ENCODE data around the gene S100A6. TPM values are rescaled to one million over a fixed set of nuclear protein-coding genes. Genes with fewer than 3 reads are reported as not detected.

Gene S100A6
- total RNA-seq = 1,776 and 1,851 TPM in 2 replicates

DNA sequence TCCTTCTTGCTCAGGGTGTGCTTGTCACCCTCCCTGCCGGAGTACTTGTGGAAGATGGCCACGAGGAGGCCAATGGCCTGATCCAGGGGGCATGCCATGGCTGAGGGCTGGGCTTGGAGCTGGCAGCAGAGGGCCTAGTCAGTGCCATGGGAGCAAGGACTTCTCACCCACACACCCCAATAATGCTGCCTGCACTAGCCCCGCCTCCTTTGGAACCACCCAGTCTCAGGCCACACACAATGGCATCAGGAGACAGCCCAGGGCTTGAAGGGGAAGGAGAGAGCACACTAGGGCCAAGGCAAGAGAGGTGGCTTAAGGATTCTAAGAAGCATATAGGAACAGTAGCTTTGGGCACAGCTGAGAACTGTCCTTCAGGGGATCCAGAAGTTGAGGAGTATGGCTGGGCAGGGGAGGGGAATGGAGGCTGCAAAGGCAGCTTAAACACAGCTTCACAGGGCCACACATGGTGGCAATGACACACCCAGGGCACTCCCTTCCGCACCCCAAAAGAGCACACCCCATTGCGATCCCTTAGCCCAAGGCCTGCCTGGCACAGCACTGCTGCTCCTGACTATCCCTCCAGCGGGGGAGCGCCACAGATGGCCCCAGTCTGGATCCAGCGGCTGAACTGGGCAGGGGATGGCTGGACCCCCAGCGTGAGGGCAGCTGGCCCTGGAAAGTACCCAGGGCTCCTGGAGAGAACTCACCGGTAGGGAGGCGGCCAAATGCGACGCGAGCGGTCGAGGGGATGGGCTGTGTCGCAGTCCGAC is at the start of gene S100A6:
Gene S100A6 (minus strand): TSS at position 750 of the 770 bp plus-strand sequence. CDS start 652 bp downstream, at position 98.

DNA sequence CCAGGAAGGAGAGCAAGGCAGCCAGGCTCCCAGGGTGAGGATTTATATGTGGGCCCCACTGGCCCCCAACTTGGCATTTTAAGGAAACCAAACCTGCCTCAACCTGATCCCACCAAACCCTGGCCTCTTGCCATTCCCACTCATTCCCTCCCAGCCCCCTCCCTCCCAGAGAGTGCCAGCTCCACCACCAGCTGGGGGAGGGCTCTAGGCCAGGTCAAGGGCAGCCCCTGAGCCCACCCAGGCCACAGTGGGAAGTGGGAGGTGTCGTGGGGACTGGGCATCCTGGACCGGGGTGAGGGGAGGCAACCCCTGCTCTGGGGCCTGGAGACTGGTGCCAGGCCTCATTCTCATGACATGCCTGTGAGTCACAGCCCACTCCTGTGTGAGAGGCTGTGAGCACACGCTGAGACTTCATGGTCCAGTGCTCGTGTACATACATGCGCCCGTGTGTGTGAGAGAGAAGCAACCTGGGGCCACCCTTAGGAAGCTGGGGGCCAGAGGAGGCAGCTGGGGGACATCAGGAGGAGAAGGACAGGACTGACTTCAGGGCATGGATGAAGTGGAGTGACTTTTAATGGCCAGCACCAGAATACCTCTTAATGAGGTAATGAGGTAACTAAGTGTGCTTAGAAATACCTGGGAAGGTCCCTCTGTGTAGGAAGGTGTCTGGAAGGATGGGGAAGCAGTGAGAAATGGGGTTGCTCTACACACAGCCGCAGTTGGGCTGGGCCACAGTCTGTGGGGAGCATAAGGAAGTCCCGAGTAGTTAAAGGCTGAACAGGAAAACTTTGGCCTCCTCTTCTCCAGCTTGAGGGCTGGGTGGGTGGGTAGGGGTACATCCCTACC is 30.0 kb upstream of the S100A6 start, which contains the start of gene S100A2:
Gene S100A2 (minus strand): TSS at position 316 of the 846 bp plus-strand sequence. CDS start 1,967 bp downstream, outside the sequence.

DNA sequence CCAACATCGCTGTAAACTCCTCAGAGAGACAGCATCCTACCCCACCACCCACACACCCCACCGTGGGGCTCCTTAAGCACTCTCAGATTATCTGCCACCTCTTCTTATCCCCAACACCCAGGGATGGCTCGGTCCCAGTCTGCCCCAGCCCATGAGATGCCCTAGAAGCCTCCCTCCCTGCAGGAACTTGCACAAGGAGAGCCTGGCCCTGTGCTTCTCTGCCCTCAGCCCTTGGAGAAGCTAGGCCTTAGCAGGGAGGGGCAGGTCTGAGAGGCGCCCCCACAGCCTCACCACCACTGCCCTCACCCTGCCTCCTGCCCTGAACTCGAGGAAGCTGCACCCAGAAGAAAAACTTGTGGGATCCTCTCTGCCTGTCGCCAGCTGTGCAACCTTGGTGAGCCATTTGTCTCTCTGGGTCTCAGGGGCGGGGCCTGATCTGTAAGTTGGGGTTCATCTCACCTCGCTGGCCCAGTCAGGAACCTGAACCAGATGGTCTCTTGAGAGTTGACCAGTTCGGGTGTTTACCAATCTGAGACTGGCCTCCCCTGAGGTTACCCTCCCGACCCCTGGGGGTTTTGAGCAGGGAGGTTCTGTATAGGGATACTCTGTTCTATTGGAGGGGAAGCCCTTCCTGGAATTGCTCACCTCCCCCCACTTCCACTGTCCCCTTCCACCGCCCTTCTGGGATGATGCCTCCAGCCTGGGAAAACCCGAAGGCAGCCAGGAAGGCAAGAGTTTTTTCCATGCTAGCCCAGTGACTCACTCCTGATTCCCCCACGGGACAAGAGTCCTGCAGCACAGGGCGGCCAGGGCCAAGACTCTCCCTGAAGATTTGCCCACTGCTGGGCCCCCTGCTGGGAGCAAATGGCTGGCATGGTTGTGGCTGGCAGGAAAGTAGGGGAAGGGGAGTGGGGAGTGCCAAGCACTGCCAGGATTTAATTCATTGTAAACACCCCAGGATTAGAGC is 13.2 kb upstream of the S100A6 start, which contains the start of gene S100A3:
Gene S100A3 (minus strand): TSS at position 537 of the 967 bp plus-strand sequence. CDS start 773 bp downstream, outside the sequence.

DNA sequence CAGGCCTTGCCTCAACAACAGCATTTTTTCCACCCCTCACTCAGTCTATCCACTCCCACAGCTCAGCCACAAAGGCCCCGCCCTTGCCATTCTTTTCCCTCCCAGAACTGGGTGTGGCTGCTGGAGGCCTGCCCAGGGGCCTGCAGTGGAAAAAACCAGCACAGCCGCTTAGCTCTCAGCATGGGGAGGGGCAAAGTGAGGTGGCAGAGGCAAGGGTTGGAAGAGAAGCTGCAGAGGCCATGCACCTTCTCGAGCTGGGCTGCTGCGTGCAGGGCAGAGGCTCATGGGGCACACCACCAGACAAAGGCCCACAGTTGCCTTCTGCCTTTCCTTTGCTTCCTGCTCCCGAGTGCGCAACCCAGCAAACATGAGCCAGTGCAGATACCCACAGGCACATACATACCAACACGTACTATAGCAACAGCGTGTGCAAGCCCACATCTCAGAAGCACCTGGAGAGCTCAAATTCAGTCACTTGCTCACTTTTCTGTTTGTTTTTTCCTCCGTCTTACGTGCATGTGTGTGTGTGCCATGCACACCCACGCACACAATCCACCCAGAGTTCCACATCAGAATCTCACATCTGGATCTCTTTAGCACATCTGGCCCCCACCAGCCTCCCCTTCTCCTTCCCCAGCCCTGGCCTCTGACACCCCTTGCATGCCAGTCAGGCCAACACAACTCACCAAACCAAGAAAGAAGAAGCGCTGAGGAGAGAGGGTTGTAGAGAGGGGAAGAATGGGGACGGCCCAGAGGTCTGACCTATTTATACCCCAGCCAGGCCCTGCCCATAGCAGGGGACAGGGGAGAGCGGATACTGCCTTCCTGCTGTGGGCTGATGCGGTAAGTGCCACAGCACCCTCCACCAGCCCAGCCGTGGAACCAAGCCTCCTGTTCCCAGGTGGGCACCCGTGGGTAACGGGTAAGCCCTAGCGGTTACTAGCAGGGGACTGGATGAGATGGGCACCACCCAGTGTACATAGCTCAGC is 9.6 kb upstream of the S100A6 start, which contains the start of gene S100A4:
Gene S100A4 (minus strand): TSS at position 740 of the 989 bp plus-strand sequence. CDS start 1,012 bp downstream, outside the sequence.

DNA sequence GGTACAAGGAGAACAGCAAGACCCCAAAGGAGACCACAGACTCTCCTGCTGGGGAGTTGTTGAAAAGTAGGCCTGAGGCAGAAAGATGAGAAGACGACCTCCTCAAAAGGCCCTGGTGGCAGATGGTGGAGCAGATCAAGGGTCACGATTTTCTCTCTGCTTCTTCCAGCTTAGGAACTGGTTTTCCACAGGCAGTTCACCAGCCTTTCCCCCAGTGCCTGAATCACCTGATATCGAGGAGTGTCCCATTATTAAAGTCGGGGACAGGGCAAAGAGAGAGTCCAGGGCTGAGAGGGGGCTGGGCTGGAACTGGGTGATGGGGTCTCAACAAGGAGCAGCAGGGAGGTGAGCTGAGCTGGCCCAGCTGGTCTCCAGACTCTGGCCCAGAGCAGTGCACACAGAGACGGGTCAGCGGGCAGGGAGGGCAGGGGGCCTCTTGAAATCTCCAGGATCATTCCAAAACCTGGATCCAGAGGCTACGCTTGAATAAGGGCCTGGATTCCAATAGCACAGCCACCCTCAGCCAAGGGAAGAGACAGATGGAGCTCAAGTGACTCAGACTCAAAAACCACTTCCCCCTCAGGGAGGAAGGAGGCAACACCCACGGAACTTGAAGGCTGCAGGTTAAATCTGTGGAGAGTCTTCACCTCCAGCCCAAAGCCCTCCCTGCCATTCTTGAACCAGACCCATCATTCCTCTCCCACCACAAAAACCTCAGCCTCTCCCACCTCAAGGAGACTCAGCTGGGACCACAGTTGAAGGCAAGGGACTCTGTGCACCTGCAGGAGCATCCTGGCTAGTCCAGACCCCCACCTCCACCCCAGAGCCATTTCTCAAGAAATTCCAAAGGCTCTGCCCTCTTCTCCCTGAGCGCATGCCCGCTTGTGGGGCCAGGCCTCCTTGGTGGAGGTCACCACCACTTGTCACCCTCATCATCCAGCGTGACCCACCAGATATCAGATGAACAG is 4.9 kb upstream of the S100A6 start, which contains the start of gene S100A5:
Gene S100A5 (minus strand): TSS at position 541 of the 968 bp plus-strand sequence. CDS start 743 bp downstream, outside the sequence.

Other genes with a start within 250 kb of the S100A6 start
- gene PGLYRP3, start 223.0 kb downstream of the S100A6 start, total RNA-seq = not detected in 2 replicates
- gene PGLYRP4, start 187.2 kb downstream of the S100A6 start, total RNA-seq = not detected in 2 replicates
- not detected in 2 replicates for gene S100A9, start 178.1 kb downstream of the S100A6 start, total RNA-seq
- not detected in 2 replicates for gene S100A12, start 160.4 kb downstream of the S100A6 start, total RNA-seq
- gene S100A8, start 144.9 kb downstream of the S100A6 start, total RNA-seq = not detected in 2 replicates
- not detected in 2 replicates for gene S100A7A, start 119.5 kb downstream of the S100A6 start, total RNA-seq
- not detected in 2 replicates for gene S100A7, start 75.3 kb downstream of the S100A6 start, total RNA-seq
- gene S100A5, start 4.9 kb upstream of the S100A6 start, total RNA-seq = not detected in 2 replicates
- gene S100A4, start 9.8 kb upstream of the S100A6 start, total RNA-seq = 514 and 844 TPM in 2 replicates
- 2.8 and 8.6 TPM in 2 replicates for gene S100A3, start 13.3 kb upstream of the S100A6 start, total RNA-seq
- 3.3 and 6.0 TPM in 2 replicates for gene S100A2, start 29.9 kb upstream of the S100A6 start, total RNA-seq
- gene S100A16, start 77.1 kb upstream of the S100A6 start, total RNA-seq = 255 and 277 TPM in 2 replicates
- gene S100A14, start 80.3 kb upstream of the S100A6 start, total RNA-seq = 0.33 TPM in 1 of 2 replicates, not detected in the other
- 81.7 and 205 TPM in 2 replicates for gene S100A13, start 91.5 kb upstream of the S100A6 start, total RNA-seq
- 0.17 TPM in 1 of 2 replicates, not detected in the other for gene S100A1, start 92.4 kb upstream of the S100A6 start, total RNA-seq
- gene CHTOP, start 98.1 kb upstream of the S100A6 start, total RNA-seq = 23.0 and 33.6 TPM in 2 replicates
- gene SNAPIN, start 122.7 kb upstream of the S100A6 start, total RNA-seq = 65.5 and 73.7 TPM in 2 replicates
- 148 and 229 TPM in 2 replicates for gene ILF2, start 135.0 kb upstream of the S100A6 start, total RNA-seq
- 0.58 and 2.6 TPM in 2 replicates for gene NPR1, start 142.7 kb upstream of the S100A6 start, total RNA-seq
- 45.1 and 52.9 TPM in 2 replicates for gene INTS3, start 192.1 kb upstream of the S100A6 start, total RNA-seq
- 18.0 and 35.6 TPM in 2 replicates for gene SLC27A3, start 239.4 kb upstream of the S100A6 start, total RNA-seq

Data from smooth muscle cell of trachea (primary cell).